Keratinocyte (primary cell): Measurements from ENCODE around the gene WFDC10A. TPM values are rescaled to one million over a fixed set of nuclear protein-coding genes. Genes with fewer than 3 reads are reported as not detected.

Source experiments
- DNase-seq: peaks from one replicate; pipeline ENCODE4 v3.0.0-alpha.2; 2011; ENCODE audit warnings: low read depth, missing footprints, low spot score
- FAIRE-seq: peaks from 2 replicates; lab custom pipeline; 2011; peaks lifted over from hg19 to GRCh38; lab: Jason Lieb, UNC
- H2AFZ ChIP-seq: 2 replicates; pipeline ENCODE4 v1.6.0; 2012; ENCODE audit warnings: low read length, control low read depth, inconsistent platforms; ENCODE audit not compliant: control insufficient read depth
- H3K27ac ChIP-seq: 2 replicates; pipeline ENCODE4 v1.5.1; 2011; ENCODE audit warnings: low read length; ENCODE audit not compliant: control insufficient read depth, insufficient read depth
- H3K27me3 ChIP-seq: 3 replicates; pipeline ENCODE4 v1.6.0; 2011; ENCODE audit warnings: low read length; ENCODE audit not compliant: control insufficient read depth, insufficient read depth; ENCODE audit errors: extremely low read depth
- H3K36me3 ChIP-seq, 2 experiments: 2 replicates in 1 of 2; 3 replicates in 1 of 2; pipeline ENCODE4 v1.5.1; 2011; ENCODE audit warnings: low read length in 2 of 2, mild to moderate bottlenecking in 1 of 2; ENCODE audit not compliant: control insufficient read depth in 2 of 2, insufficient read depth in 2 of 2; ENCODE audit errors: extremely low read depth in 1 of 2
- H3K4me1 ChIP-seq: 3 replicates; pipeline ENCODE4 v1.5.1; 2011; ENCODE audit warnings: low read length; ENCODE audit not compliant: control insufficient read depth, insufficient read depth; ENCODE audit errors: extremely low read depth
- H3K4me2 ChIP-seq: 3 replicates; pipeline ENCODE4 v1.6.0; 2011; ENCODE audit warnings: low read depth, low read length; ENCODE audit not compliant: control insufficient read depth, insufficient read depth; ENCODE audit errors: extremely low read depth
- H3K4me3 ChIP-seq, 3 experiments: fragments of 200-600 bp in 1 of 3; sonication (generic) in 1 of 3; 2 replicates in 2 of 3; 3 replicates in 1 of 3; pipeline ENCODE4 v1.5.1; 2011 to 2016; ENCODE audit warnings: low read length in 3 of 3, mild to moderate bottlenecking in 3 of 3, control low read depth in 2 of 3, inconsistent platforms in 1 of 3, low read depth in 1 of 3, mixed read lengths in 1 of 3, mixed run types in 1 of 3, moderate library complexity in 1 of 3; ENCODE audit not compliant: control insufficient read depth in 2 of 3, insufficient read depth in 2 of 3; ENCODE audit errors: extremely low read depth in 1 of 3
- H3K79me2 ChIP-seq: 2 replicates; pipeline ENCODE4 v1.6.0; 2012; ENCODE audit warnings: low read length; ENCODE audit not compliant: control insufficient read depth, insufficient read depth
- H3K9ac ChIP-seq: 3 replicates; pipeline ENCODE4 v1.6.0; 2011; ENCODE audit warnings: low read length; ENCODE audit not compliant: control insufficient read depth, insufficient read depth; ENCODE audit errors: extremely low read depth
- H3K9me1 ChIP-seq: 3 replicates; pipeline ENCODE4 v1.6.0; 2011; ENCODE audit warnings: low read length; ENCODE audit not compliant: control insufficient read depth, insufficient read depth; ENCODE audit errors: extremely low read depth
- H3K9me3 ChIP-seq: 2 replicates; pipeline ENCODE4 v1.5.1; 2012; ENCODE audit warnings: low read depth, low read length; ENCODE audit not compliant: control insufficient read depth
- H4K20me1 ChIP-seq: 3 replicates; pipeline ENCODE4 v1.6.0; 2011; ENCODE audit warnings: low read length; ENCODE audit not compliant: control insufficient read depth, insufficient read depth; ENCODE audit errors: extremely low read depth
- CTCF ChIP-seq, 3 experiments: IDR thresholded peaks in 1 of 3; conservative IDR thresholded peaks in 1 of 3; optimal IDR thresholded peaks in 1 of 3; 2 replicates in 2 of 3; 3 replicates in 1 of 3; pipeline versions ENCODE3 to v1.5.1; 2011; ENCODE audit warnings: low read length in 3 of 3, mild to moderate bottlenecking in 3 of 3, moderate library complexity in 2 of 3, control low read depth in 1 of 3, inconsistent platforms in 1 of 3; ENCODE audit not compliant: insufficient read depth in 2 of 3; ENCODE audit errors: extremely low read depth in 1 of 3
- EZH2 ChIP-seq: IDR thresholded peaks from one replicate; pipeline ENCODE4 v1.6.1; 2012; ENCODE audit warnings: inconsistent platforms, mild to moderate bottlenecking, low read length, moderate library complexity
- dilution Hi-C: fragments of 300-500 bp; cut with MboI; formaldehyde crosslinking; loops from one replicate; pipeline ENCODE4 v1.7.0; 2020; ENCODE audit warnings: low sequenced_read_pairs; ENCODE audit not compliant: extremely low pct_ligation_motif_present
- polyA plus RNA-seq, 5 experiments: library from polyadenylated mRNA; depleted of rRNA in 3 of 5; stranded (reverse) in 3 of 5; stranded (forward) in 1 of 5; unstranded in 1 of 5; fragments of >200 nt; gene quantifications; 1 replicate in 1 of 5; 2 replicates in 3 of 5; 3 replicates in 1 of 5; pipeline versions ENCODE4 v1.2.1 to v1.2.3, GENCODE V29; 2011 to 2012; ENCODE audit warnings: missing spikeins in 2 of 5, low read depth in 1 of 5, low replicate concordance in 1 of 5

Gene WFDC10A
- polyA plus RNA-seq, 1 donor (not counting 4 experiments of a cell fraction or from before 2014, with no cell fraction given), result not detected

GRCh38 chr20:45679650-45680049, 50.1 kb downstream of the WFDC10A start:
- no peak overlapping the region for H3K4me3 ChIP-seq
- H4K20me1 ChIP-seq, result no peaks in the 10 kb centered on the region
- FAIRE-seq, result no peak
- no peaks in the 10 kb centered on the region for H3K4me1 ChIP-seq
- H3K36me3 ChIP-seq, result no peaks in the 10 kb centered on the region
- TF ChIP-seq CTCF (optimal IDR thresholded peaks at IDR 0.05 in 1 of 3, IDR thresholded peaks at IDR 0.05 in 1 of 3, conservative IDR thresholded peaks at IDR 0.05 in 1 of 3; ENCODE audit: extremely low read depth in 1 of 3, insufficient read depth in 2 of 3, low read length in 3 of 3) (no peak), EZH2 (no peak)
- peaks cover 3% of the 10 kb centered on the region for H3K9me3 ChIP-seq
- no peak overlapping the region for H3K4me2 ChIP-seq
- dilution Hi-C loops, result no loop called here
- H3K27ac ChIP-seq, result no peak overlapping the region
- DNase-seq, result no peak
- no peak overlapping the region for H2AFZ ChIP-seq
- no peaks in the 10 kb centered on the region for H3K79me2 ChIP-seq
- no peaks in the 10 kb centered on the region for H3K27me3 ChIP-seq
- no peaks in the 10 kb centered on the region for H3K9me1 ChIP-seq
- H3K9ac ChIP-seq, result no peak overlapping the region

Other genes starting within 250 kb of the WFDC10A start
- 33.8 to 42.3 TPM (median 37.4 TPM) in 3 replicates for gene DBNDD2, start 221.4 kb upstream of the WFDC10A start, polyA plus RNA-seq
- 25.9 to 37.6 TPM (median 26.5 TPM) in 3 replicates for gene PIGT, start 213.6 kb upstream of the WFDC10A start, polyA plus RNA-seq
- 0.44 TPM in 1 of 3 replicates, not detected in the others for gene WFDC2, start 160.0 kb upstream of the WFDC10A start, polyA plus RNA-seq
- gene SPINT3, start 114.1 kb upstream of the WFDC10A start, polyA plus RNA-seq, result not detected in 3 replicates
- gene WFDC6, start 90.3 kb upstream of the WFDC10A start, polyA plus RNA-seq, result not detected in 3 replicates
- not detected in 3 replicates for gene EPPIN, start 82.3 kb upstream of the WFDC10A start, polyA plus RNA-seq
- not detected in 3 replicates for gene WFDC8, start 50.5 kb upstream of the WFDC10A start, polyA plus RNA-seq
- gene WFDC9, start 1.5 kb downstream of the WFDC10A start, polyA plus RNA-seq, result not detected in 3 replicates
- not detected in 3 replicates for gene WFDC11, start 40.5 kb downstream of the WFDC10A start, polyA plus RNA-seq
- not detected in 3 replicates for gene WFDC13, start 72.3 kb downstream of the WFDC10A start, polyA plus RNA-seq
- 0.10 TPM in 1 of 3 replicates, not detected in the others for gene WFDC10B, start 75.3 kb downstream of the WFDC10A start, polyA plus RNA-seq
- not detected in 3 replicates for gene SPINT4, start 92.6 kb downstream of the WFDC10A start, polyA plus RNA-seq
- 0.58 to 1.5 TPM (median 1.0 TPM) in 3 replicates for gene WFDC3, start 162.1 kb downstream of the WFDC10A start, polyA plus RNA-seq
- gene DNTTIP1, start 162.2 kb downstream of the WFDC10A start, polyA plus RNA-seq, result 24.9 to 43.3 TPM (median 36.1 TPM) in 3 replicates
- gene UBE2C, start 182.9 kb downstream of the WFDC10A start, polyA plus RNA-seq, result 9.1 to 69.8 TPM (median 46.6 TPM) in 3 replicates
- 0.16 TPM in 1 of 3 replicates, not detected in the others for gene TNNC2, start 197.6 kb downstream of the WFDC10A start, polyA plus RNA-seq
- gene SNX21, start 204.1 kb downstream of the WFDC10A start, polyA plus RNA-seq, result 5.2 to 8.6 TPM (median 6.9 TPM) in 3 replicates
- 23.9 to 41.5 TPM (median 24.3 TPM) in 3 replicates for gene ACOT8, start 227.7 kb downstream of the WFDC10A start, polyA plus RNA-seq
- 2.0 to 2.7 TPM (median 2.3 TPM) in 3 replicates for gene ZSWIM3, start 227.9 kb downstream of the WFDC10A start, polyA plus RNA-seq